ENCODE measurements around the gene CORO1C. TPM values are rescaled to one million over a fixed set of nuclear protein-coding genes. Genes with fewer than 3 reads are reported as not detected.

The CORO1C gene
- total RNA-seq, 6 donors from 2014 or later = 154 to 297 (median 223) TPM

DNA sequence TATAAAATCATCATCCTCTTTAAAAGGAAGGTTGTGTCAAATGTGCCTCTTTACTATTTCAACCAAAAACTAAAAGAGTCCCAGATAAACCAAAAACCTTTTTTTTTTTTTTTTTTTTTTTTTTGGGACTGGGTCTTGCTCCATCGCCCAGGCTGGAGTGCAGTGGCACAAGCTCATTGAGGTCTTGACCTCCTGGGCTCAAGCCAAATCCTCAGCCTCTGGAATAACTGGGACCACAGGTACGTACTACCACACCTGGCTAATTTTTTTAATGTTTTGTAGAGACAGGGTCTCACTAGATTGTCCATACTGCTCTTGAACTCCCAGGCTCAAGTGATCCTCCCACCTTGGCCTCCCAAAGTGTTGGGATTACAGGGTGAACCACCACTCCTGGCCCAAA, 81.2 kb downstream of the CORO1C start:
- Histone ChIP-seq H3K4me3 (no peak overlapping the region), H3K4me1 (peaks cover 19 to 35% (median 30%) of the 10 kb centered on the region in 4 donors), H3K36me3 (peaks cover 0 to 81% (median 26%) of the 10 kb centered on the region in 4 donors), H3K9me3 (no peaks in the 10 kb centered on the region), H3K27ac (peak overlapping the region in 2 of 4 donors; percentile 17 to 80), H3K27me3 (no peaks in the 10 kb centered on the region)
- TF ChIP-seq EP300 (IDR thresholded peaks at IDR 0.05) = no peak
- TF ChIP-seq POLR2A (IDR thresholded peaks at IDR 0.05) = no peak
- no peak for TF ChIP-seq POLR2AphosphoS5 (IDR thresholded peaks at IDR 0.05)
- TF ChIP-seq, protein P1, sequence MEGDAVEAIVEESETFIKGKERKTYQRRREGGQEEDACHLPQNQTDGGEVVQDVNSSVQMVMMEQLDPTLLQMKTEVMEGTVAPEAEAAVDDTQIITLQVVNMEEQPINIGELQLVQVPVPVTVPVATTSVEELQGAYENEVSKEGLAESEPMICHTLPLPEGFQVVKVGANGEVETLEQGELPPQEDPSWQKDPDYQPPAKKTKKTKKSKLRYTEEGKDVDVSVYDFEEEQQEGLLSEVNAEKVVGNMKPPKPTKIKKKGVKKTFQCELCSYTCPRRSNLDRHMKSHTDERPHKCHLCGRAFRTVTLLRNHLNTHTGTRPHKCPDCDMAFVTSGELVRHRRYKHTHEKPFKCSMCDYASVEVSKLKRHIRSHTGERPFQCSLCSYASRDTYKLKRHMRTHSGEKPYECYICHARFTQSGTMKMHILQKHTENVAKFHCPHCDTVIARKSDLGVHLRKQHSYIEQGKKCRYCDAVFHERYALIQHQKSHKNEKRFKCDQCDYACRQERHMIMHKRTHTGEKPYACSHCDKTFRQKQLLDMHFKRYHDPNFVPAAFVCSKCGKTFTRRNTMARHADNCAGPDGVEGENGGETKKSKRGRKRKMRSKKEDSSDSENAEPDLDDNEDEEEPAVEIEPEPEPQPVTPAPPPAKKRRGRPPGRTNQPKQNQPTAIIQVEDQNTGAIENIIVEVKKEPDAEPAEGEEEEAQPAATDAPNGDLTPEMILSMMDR (IDR thresholded peaks at IDR 0.05) = no peak
- no peak for DNase-seq
- ATAC-seq (ENCODE audit: low FRiP score in 2 of 2) = no peak
- WGBS, 2 donors = 79 to 94% methylated on average over 2 of the region's 2 CpGs

GRCh38 chr12:108649669-108650068, 81.6 kb downstream of the CORO1C start:
- Histone ChIP-seq H3K27me3 (no peaks in the 10 kb centered on the region), H3K36me3 (peaks cover 0 to 79% (median 26%) of the 10 kb centered on the region in 4 donors), H3K4me3 (no peak overlapping the region), H3K4me1 (peaks cover 23 to 40% (median 34%) of the 10 kb centered on the region in 4 donors), H3K9me3 (no peaks in the 10 kb centered on the region), H3K27ac (peak overlapping the region in 2 of 4 donors; percentile 17 to 80)
- WGBS, 2 donors = 53 to 62% methylated on average over 4 of the region's 4 CpGs
- no peak for DNase-seq
- peak in 1 of 2 donors; percentile 36 for ATAC-seq (ENCODE audit: low FRiP score in 2 of 2)
- TF ChIP-seq POLR2AphosphoS5 (IDR thresholded peaks at IDR 0.05) (no peak), POLR2A (IDR thresholded peaks at IDR 0.05) (no peak), EP300 (IDR thresholded peaks at IDR 0.05) (no peak)
- TF ChIP-seq, protein P1 (IDR thresholded peaks at IDR 0.05) = no peak

GRCh38 chr12:108649126-108649525, 82.2 kb downstream of the CORO1C start:
- DNase-seq (no peak), ATAC-seq (ENCODE audit: low FRiP score in 2 of 2) (no peak)
- Histone ChIP-seq H3K4me3 (no peak overlapping the region), H3K36me3 (peaks cover 0 to 76% (median 26%) of the 10 kb centered on the region in 4 donors), H3K27ac (peak overlapping the region in 2 of 4 donors; percentile 17 to 80), H3K4me1 (peaks cover 28 to 45% (median 39%) of the 10 kb centered on the region in 4 donors), H3K9me3 (no peaks in the 10 kb centered on the region), H3K27me3 (no peaks in the 10 kb centered on the region)
- TF ChIP-seq POLR2AphosphoS5 (IDR thresholded peaks at IDR 0.05) (no peak), EP300 (IDR thresholded peaks at IDR 0.05) (no peak), POLR2A (IDR thresholded peaks at IDR 0.05) (no peak)
- TF ChIP-seq, protein P1 (IDR thresholded peaks at IDR 0.05) = no peak
- 83 to 86% methylated on average over 6 of the region's 6 CpGs for WGBS, 2 donors

GRCh38 chr12:108648371-108648770, 82.9 kb downstream of the CORO1C start:
- no peaks in the 10 kb centered on the region for H3K9me3 ChIP-seq
- WGBS, 2 donors = 87 to 94% methylated on average over 9 of the region's 9 CpGs
- ATAC-seq (ENCODE audit: low FRiP score in 2 of 2) (no peak), DNase-seq (no peak)
- TF ChIP-seq POLR2A (IDR thresholded peaks at IDR 0.05) (no peak), EP300 (IDR thresholded peaks at IDR 0.05) (no peak), POLR2AphosphoS5 (IDR thresholded peaks at IDR 0.05) (no peak)
- H3K27me3 ChIP-seq = no peaks in the 10 kb centered on the region
- H3K36me3 ChIP-seq = peaks cover 0 to 69% (median 26%) of the 10 kb centered on the region in 4 donors
- H3K27ac ChIP-seq = peak overlapping the region; percentile 53 to 80 (median 68)
- peaks cover 36 to 53% (median 47%) of the 10 kb centered on the region in 4 donors for H3K4me1 ChIP-seq
- no peak overlapping the region for H3K4me3 ChIP-seq

DNA sequence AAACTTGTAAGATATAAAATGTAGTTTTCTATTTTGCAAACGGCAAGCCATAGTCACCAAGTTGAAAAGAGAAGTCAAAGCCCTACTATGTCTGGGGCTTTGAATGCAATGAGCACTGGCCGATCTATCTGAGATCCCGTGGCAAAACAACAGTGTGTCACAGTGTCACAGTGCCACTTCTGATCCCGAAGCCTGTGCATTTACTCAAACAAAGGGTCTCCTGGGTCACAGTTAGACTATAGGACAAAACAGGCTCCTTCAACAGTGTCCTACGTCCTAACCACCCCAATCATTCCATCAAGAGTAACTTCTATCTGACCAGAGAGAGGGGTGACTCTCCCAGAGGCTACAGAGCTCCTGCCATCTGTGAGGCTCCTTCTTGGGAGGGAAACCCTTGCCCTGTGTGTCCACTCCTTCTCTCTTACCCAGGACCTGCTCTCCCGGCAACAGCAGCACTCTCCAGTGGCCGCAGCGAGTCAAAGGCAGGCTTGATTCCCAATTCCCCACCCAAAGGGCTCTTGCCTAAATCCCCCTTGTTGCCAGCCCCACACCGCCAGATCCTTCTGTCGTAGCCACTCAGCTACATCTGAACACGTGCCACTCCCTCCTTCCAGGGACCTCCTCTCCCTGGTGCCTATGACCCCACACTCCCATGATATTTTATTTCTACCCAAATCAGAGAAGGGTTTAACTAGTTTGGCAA, 83.6 kb downstream of the CORO1C start:
- H3K4me3 ChIP-seq = no peak overlapping the region
- DNase-seq = no peak
- WGBS, 2 donors = 83 to 87% methylated on average over 11 of the region's 11 CpGs
- peaks cover 0 to 67% (median 26%) of the 10 kb centered on the region in 4 donors for H3K36me3 ChIP-seq
- TF ChIP-seq POLR2AphosphoS5 (IDR thresholded peaks at IDR 0.05) = no peak
- no peaks in the 10 kb centered on the region for H3K9me3 ChIP-seq
- no peak for ATAC-seq (ENCODE audit: low FRiP score in 2 of 2)
- H3K4me1 ChIP-seq = peaks cover 42 to 59% (median 53%) of the 10 kb centered on the region in 4 donors
- H3K27me3 ChIP-seq = no peaks in the 10 kb centered on the region
- peak overlapping the region; percentile 53 to 80 (median 68) for H3K27ac ChIP-seq
